Activated CD4-positive, alpha-beta T cell treated with anti-CD3 and anti-CD28 coated beads, Interleukin-2, amount 50 U/mL, for 4 hours (primary cell): ENCODE results near the gene ARHGAP26.
A peak's percentile ranks its signal among the peaks of the same experiment; 100 is the strongest.

ENCODE experiments used
- DNase-seq, 2 experiments: peaks; one replicate each; pipeline ENCODE4 v3.0.0-alpha.2; 2020

Gene ARHGAP26

GRCh38 chr5:143002459-143003327 lies 232.5 kb downstream of the ARHGAP26 start:
- DNase-seq = peak; percentile 33 to 40

GRCh38 chr5:143003328-143003636 lies 233.1 kb downstream of the ARHGAP26 start:
- DNase-seq = no peak

- DNase-seq = no peak
These were observed 234.4 kb downstream of the ARHGAP26 start for GRCh38 chr5:143004361-143005145.

GRCh38 chr5:143006501-143006900 lies 236.3 kb downstream of the ARHGAP26 start:
- DNase-seq = no peak

- no peak for DNase-seq
These were observed 237.9 kb downstream of the ARHGAP26 start for GRCh38 chr5:143008032-143008431.

GRCh38 chr5:143008809-143009521 lies 238.8 kb downstream of the ARHGAP26 start:
- peak; percentile 68 to 71 for DNase-seq

GRCh38 chr5:143010351-143010750 lies 240.2 kb downstream of the ARHGAP26 start:
- no peak for DNase-seq

- DNase-seq = no peak
These were observed 241.4 kb downstream of the ARHGAP26 start for GRCh38 chr5:143011585-143011984.

GRCh38 chr5:143013176-143013891 lies 243.2 kb downstream of the ARHGAP26 start:
- no peak for DNase-seq

GRCh38 chr5:143014017-143014651 lies 244.0 kb downstream of the ARHGAP26 start:
- DNase-seq = peak; percentile 8 to 12

GRCh38 chr5:143016777-143017516 lies 246.8 kb downstream of the ARHGAP26 start:
- peak; percentile 47 to 48 for DNase-seq

GRCh38 chr5:143017541-143017940 lies 247.4 kb downstream of the ARHGAP26 start:
- DNase-seq = no peak

GRCh38 chr5:143017992-143018391 lies 247.8 kb downstream of the ARHGAP26 start:
- DNase-seq = no peak

GRCh38 chr5:143019157-143019556 lies 249.0 kb downstream of the ARHGAP26 start:
- DNase-seq = no peak

GRCh38 chr5:143019614-143020515 lies 249.7 kb downstream of the ARHGAP26 start:
- DNase-seq = no peak

- no peak for DNase-seq
These were observed 251.4 kb downstream of the ARHGAP26 start for GRCh38 chr5:143021595-143021994.

GRCh38 chr5:143023411-143024096 lies 253.4 kb downstream of the ARHGAP26 start:
- DNase-seq = no peak

- no peak for DNase-seq
These were observed 254.2 kb downstream of the ARHGAP26 start for GRCh38 chr5:143024228-143024920.

GRCh38 chr5:143025376-143025775 lies 255.2 kb downstream of the ARHGAP26 start:
- no peak for DNase-seq
